ENCODE measurements around the gene PADI2.

Gene PADI2

GRCh38 chr1:17163371-17163770 lies 44.1 kb upstream of the PADI2 start:
- Histone ChIP-seq H3K36me3 (ENCODE audit: control insufficient read depth, low read length) (no peaks in the 10 kb centered on the region), H3K79me2 (ENCODE audit: control insufficient read depth, low read length) (no peaks in the 10 kb centered on the region), H3K4me2 (ENCODE audit: low read length) (no peak overlapping the region), H3K27ac (ENCODE audit: low read depth, low read length) (no peak overlapping the region), H4K20me1 (ENCODE audit: control insufficient read depth, insufficient read depth, low read depth, low read length) (no peaks in the 10 kb centered on the region), H3K27me3 (ENCODE audit: control insufficient read depth, low read length) (no peaks in the 10 kb centered on the region), H3K4me1 (ENCODE audit: control insufficient read depth, low read length) (peaks cover 5% of the 10 kb centered on the region), H3K9me3 (ENCODE audit: control insufficient read depth, insufficient read depth, low read length) (peaks cover 3% of the 10 kb centered on the region; the same call in 1 of the 2 replicates), H3K9me2 (replicated peaks; ENCODE audit: control insufficient read depth, low read length) (no peaks in the 10 kb centered on the region), H3F3A (ENCODE audit: control insufficient read depth, insufficient read depth) (no peaks in the 10 kb centered on the region), H3K4me3 (ENCODE audit: low read length) (no peak overlapping the region)
- TF ChIP-seq, protein P1, sequence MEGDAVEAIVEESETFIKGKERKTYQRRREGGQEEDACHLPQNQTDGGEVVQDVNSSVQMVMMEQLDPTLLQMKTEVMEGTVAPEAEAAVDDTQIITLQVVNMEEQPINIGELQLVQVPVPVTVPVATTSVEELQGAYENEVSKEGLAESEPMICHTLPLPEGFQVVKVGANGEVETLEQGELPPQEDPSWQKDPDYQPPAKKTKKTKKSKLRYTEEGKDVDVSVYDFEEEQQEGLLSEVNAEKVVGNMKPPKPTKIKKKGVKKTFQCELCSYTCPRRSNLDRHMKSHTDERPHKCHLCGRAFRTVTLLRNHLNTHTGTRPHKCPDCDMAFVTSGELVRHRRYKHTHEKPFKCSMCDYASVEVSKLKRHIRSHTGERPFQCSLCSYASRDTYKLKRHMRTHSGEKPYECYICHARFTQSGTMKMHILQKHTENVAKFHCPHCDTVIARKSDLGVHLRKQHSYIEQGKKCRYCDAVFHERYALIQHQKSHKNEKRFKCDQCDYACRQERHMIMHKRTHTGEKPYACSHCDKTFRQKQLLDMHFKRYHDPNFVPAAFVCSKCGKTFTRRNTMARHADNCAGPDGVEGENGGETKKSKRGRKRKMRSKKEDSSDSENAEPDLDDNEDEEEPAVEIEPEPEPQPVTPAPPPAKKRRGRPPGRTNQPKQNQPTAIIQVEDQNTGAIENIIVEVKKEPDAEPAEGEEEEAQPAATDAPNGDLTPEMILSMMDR (IDR thresholded peaks at IDR 0.05; ENCODE audit: low read depth, low read length, poor library complexity, severe bottlenecking) = no peak
- TF ChIP-seq EZH2phosphoT487 (IDR thresholded peaks at IDR 0.05; ENCODE audit: borderline replicate concordance, low read length) = no peak

DNA sequence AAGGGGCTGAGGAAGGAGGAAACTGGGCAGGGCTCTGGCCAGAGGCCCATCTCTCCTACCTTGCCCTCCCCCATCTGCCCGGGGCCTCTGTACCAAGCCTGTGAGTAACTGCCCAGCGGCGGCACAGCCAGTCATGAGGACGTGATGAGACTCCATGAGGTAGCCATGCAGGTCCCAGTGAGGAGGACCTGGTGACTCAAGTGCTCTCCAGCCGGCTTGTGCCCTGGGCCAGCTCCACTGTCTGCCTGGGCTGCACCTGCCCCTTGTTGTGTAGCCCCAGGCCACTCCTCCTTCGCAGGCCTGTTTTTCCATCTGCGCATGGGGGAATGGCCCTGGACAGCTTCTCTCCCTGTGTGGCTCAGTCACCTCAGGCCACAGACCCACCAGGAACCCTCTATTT lies 43.7 kb upstream of the PADI2 start:
- Histone ChIP-seq H4K20me1 (ENCODE audit: control insufficient read depth, insufficient read depth, low read depth, low read length) (no peaks in the 10 kb centered on the region), H3K79me2 (ENCODE audit: control insufficient read depth, low read length) (no peaks in the 10 kb centered on the region), H3K27me3 (ENCODE audit: control insufficient read depth, low read length) (no peaks in the 10 kb centered on the region), H3K9me2 (replicated peaks; ENCODE audit: control insufficient read depth, low read length) (no peaks in the 10 kb centered on the region), H3K27ac (ENCODE audit: low read depth, low read length) (no peak overlapping the region), H3F3A (ENCODE audit: control insufficient read depth, insufficient read depth) (no peaks in the 10 kb centered on the region), H3K36me3 (ENCODE audit: control insufficient read depth, low read length) (no peaks in the 10 kb centered on the region), H3K9me3 (ENCODE audit: control insufficient read depth, insufficient read depth, low read length) (peaks cover 3% of the 10 kb centered on the region; the same call in 1 of the 2 replicates), H3K4me2 (ENCODE audit: low read length) (no peak overlapping the region), H3K4me1 (ENCODE audit: control insufficient read depth, low read length) (peaks cover 5% of the 10 kb centered on the region), H3K4me3 (ENCODE audit: low read length) (no peak overlapping the region)
- TF ChIP-seq EZH2phosphoT487 (IDR thresholded peaks at IDR 0.05; ENCODE audit: borderline replicate concordance, low read length) = no peak
- TF ChIP-seq, protein P1 (IDR thresholded peaks at IDR 0.05; ENCODE audit: low read depth, low read length, poor library complexity, severe bottlenecking) = no peak

DNA sequence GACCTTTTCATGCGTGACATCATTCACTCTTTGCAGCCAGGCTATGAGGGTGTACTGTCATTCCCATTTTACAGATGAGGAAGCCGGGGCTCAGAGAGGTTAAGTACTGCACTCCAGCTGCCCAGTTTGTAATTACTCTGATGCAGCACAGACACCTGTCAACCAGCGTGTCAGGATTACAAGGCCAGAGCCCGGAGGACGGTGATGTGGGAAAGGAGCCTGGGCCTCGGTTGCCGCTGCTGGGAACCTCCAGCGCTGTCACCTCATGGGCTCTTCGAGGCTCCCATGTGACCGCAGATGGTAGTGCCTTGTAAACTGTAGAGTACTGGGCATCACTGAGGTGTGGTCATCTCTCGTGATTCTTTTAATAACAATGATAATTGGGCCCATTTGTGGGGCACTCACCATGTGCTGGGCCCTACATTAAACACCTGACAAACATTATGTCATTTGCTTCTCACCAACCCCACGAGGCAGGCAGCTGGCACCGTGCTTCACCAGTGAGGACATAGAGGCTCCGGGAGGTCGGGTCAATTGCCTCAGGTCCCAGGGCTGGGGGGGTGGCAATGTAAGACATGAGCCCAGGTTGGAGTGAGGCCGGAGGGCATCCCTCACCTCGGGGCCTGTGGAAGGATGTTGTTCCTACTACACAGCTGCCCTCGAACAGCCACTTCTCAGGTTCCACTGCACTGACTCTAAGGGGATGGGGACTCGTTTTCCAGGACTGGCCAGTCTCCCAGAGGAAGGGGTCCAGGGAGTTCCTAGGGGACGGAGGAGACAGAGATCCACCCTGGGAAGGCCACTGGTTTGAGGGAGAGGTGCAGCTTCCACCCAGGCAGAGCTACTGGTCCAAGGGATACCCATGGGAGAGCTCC lies 42.9 kb upstream of the PADI2 start:
- Histone ChIP-seq H4K20me1 (ENCODE audit: control insufficient read depth, insufficient read depth, low read depth, low read length) (no peaks in the 10 kb centered on the region), H3K4me1 (ENCODE audit: control insufficient read depth, low read length) (peaks cover 5% of the 10 kb centered on the region), H3K9me2 (replicated peaks; ENCODE audit: control insufficient read depth, low read length) (no peaks in the 10 kb centered on the region), H3K4me2 (ENCODE audit: low read length) (no peak overlapping the region), H3K79me2 (ENCODE audit: control insufficient read depth, low read length) (no peaks in the 10 kb centered on the region), H3K4me3 (ENCODE audit: low read length) (no peak overlapping the region), H3F3A (ENCODE audit: control insufficient read depth, insufficient read depth) (no peaks in the 10 kb centered on the region), H3K27ac (ENCODE audit: low read depth, low read length) (no peak overlapping the region), H3K9me3 (ENCODE audit: control insufficient read depth, insufficient read depth, low read length) (peaks cover 3% of the 10 kb centered on the region; the same call in 1 of the 2 replicates), H3K27me3 (ENCODE audit: control insufficient read depth, low read length) (no peaks in the 10 kb centered on the region), H3K36me3 (ENCODE audit: control insufficient read depth, low read length) (no peaks in the 10 kb centered on the region)
- TF ChIP-seq EZH2phosphoT487 (IDR thresholded peaks at IDR 0.05; ENCODE audit: borderline replicate concordance, low read length) = no peak
- TF ChIP-seq, protein P1 (IDR thresholded peaks at IDR 0.05; ENCODE audit: low read depth, low read length, poor library complexity, severe bottlenecking) = no peak
